ENCODE data around the gene CRYGN.

Gene CRYGN

GRCh38 chr7:151432658-151433521, 7.1 kb downstream of the CRYGN start:
- Histone ChIP-seq H3K18ac (ENCODE audit: low read length) (no peak overlapping the region), H3K4me1 (ENCODE audit: control insufficient read depth, low read depth, low read length) (peaks cover 13% of the 10 kb centered on the region), H3K27me3 (ENCODE audit: insufficient read depth, low read length, poor library complexity) (no peaks in the 10 kb centered on the region), H3K4me2 (ENCODE audit: low read length) (no peak overlapping the region), H2BK15ac (replicated peaks; ENCODE audit: low read depth) (no peak overlapping the region), H3K23ac (ENCODE audit: low read length) (no peak overlapping the region), H3K36me3 (ENCODE audit: control insufficient read depth, insufficient read depth, low read length) (no peaks in the 10 kb centered on the region), H3K9ac (ENCODE audit: low read length) (no peak overlapping the region), H2BK120ac (ENCODE audit: low read depth, low read length) (no peak overlapping the region), H2BK5ac (ENCODE audit: low read length) (no peak overlapping the region), H2AK5ac (ENCODE audit: low read length) (no peak overlapping the region), H3K79me1 (ENCODE audit: low read length) (no peaks in the 10 kb centered on the region), H3K27ac (ENCODE audit: low read depth, low read length) (no peak overlapping the region), H4K8ac (ENCODE audit: low read depth, low read length) (no peak overlapping the region), H3K79me2 (ENCODE audit: control insufficient read depth, insufficient read depth, low read length) (no peaks in the 10 kb centered on the region), H3K4me3 (ENCODE audit: low read length) (no peak overlapping the region), H4K5ac (ENCODE audit: low read length) (no peak overlapping the region), H3K56ac (ENCODE audit: low read length) (no peak overlapping the region), H3K4ac (ENCODE audit: low read depth, low read length) (no peak overlapping the region)
- no CpG with 5 or more reads among the region's 14 CpGs for WGBS (ENCODE audit: extremely low coverage, insufficient coverage, low lambda C conversion rate)
- no peak for DNase-seq

- no peaks in the 10 kb centered on the region for H3K79me2 ChIP-seq (ENCODE audit: control insufficient read depth, insufficient read depth, low read length)
- peaks cover 13% of the 10 kb centered on the region for H3K4me1 ChIP-seq (ENCODE audit: control insufficient read depth, low read depth, low read length)
- H4K8ac ChIP-seq (ENCODE audit: low read depth, low read length): no peak overlapping the region
- H2BK120ac ChIP-seq (ENCODE audit: low read depth, low read length): no peak overlapping the region
- H3K4me2 ChIP-seq (ENCODE audit: low read length): no peak overlapping the region
- no peak overlapping the region for H3K4ac ChIP-seq (ENCODE audit: low read depth, low read length)
- no peak overlapping the region for H3K27ac ChIP-seq (ENCODE audit: low read depth, low read length)
- H2AK5ac ChIP-seq (ENCODE audit: low read length): no peak overlapping the region
- no peak overlapping the region for H2BK5ac ChIP-seq (ENCODE audit: low read length)
- H3K4me3 ChIP-seq (ENCODE audit: low read length): no peak overlapping the region
- no peak overlapping the region for H4K5ac ChIP-seq (ENCODE audit: low read length)
- H3K27me3 ChIP-seq (ENCODE audit: insufficient read depth, low read length, poor library complexity): no peaks in the 10 kb centered on the region
- WGBS (ENCODE audit: extremely low coverage, insufficient coverage, low lambda C conversion rate): no CpG with 5 or more reads among the region's 25 CpGs
- no peak overlapping the region for H2BK15ac ChIP-seq (replicated peaks; ENCODE audit: low read depth)
- no peaks in the 10 kb centered on the region for H3K36me3 ChIP-seq (ENCODE audit: control insufficient read depth, insufficient read depth, low read length)
- H3K23ac ChIP-seq (ENCODE audit: low read length): no peak overlapping the region
- no peak overlapping the region for H3K18ac ChIP-seq (ENCODE audit: low read length)
- no peak overlapping the region for H3K9ac ChIP-seq (ENCODE audit: low read length)
- H3K79me1 ChIP-seq (ENCODE audit: low read length): no peaks in the 10 kb centered on the region
- no peak overlapping the region for H3K56ac ChIP-seq (ENCODE audit: low read length)
- DNase-seq: no peak
Observed at GRCh38 chr7:151431768-151432311, 8.1 kb downstream of the CRYGN start.

GRCh38 chr7:151431281-151431767, 8.6 kb downstream of the CRYGN start:
- Histone ChIP-seq H3K56ac (ENCODE audit: low read length) (no peak overlapping the region), H3K36me3 (ENCODE audit: control insufficient read depth, insufficient read depth, low read length) (no peaks in the 10 kb centered on the region), H3K4me3 (ENCODE audit: low read length) (no peak overlapping the region), H3K4me1 (ENCODE audit: control insufficient read depth, low read depth, low read length) (peaks cover 13% of the 10 kb centered on the region), H2BK120ac (ENCODE audit: low read depth, low read length) (no peak overlapping the region), H3K23ac (ENCODE audit: low read length) (no peak overlapping the region), H3K18ac (ENCODE audit: low read length) (no peak overlapping the region), H3K27me3 (ENCODE audit: insufficient read depth, low read length, poor library complexity) (no peaks in the 10 kb centered on the region), H3K79me1 (ENCODE audit: low read length) (no peaks in the 10 kb centered on the region), H3K4me2 (ENCODE audit: low read length) (no peak overlapping the region), H3K9ac (ENCODE audit: low read length) (no peak overlapping the region), H4K5ac (ENCODE audit: low read length) (no peak overlapping the region), H3K27ac (ENCODE audit: low read depth, low read length) (no peak overlapping the region), H3K4ac (ENCODE audit: low read depth, low read length) (no peak overlapping the region), H3K79me2 (ENCODE audit: control insufficient read depth, insufficient read depth, low read length) (no peaks in the 10 kb centered on the region), H4K8ac (ENCODE audit: low read depth, low read length) (no peak overlapping the region), H2AK5ac (ENCODE audit: low read length) (no peak overlapping the region), H2BK15ac (replicated peaks; ENCODE audit: low read depth) (no peak overlapping the region), H2BK5ac (ENCODE audit: low read length) (no peak overlapping the region)
- no CpG with 5 or more reads among the region's 13 CpGs for WGBS (ENCODE audit: extremely low coverage, insufficient coverage, low lambda C conversion rate)
- DNase-seq: no peak

DNA sequence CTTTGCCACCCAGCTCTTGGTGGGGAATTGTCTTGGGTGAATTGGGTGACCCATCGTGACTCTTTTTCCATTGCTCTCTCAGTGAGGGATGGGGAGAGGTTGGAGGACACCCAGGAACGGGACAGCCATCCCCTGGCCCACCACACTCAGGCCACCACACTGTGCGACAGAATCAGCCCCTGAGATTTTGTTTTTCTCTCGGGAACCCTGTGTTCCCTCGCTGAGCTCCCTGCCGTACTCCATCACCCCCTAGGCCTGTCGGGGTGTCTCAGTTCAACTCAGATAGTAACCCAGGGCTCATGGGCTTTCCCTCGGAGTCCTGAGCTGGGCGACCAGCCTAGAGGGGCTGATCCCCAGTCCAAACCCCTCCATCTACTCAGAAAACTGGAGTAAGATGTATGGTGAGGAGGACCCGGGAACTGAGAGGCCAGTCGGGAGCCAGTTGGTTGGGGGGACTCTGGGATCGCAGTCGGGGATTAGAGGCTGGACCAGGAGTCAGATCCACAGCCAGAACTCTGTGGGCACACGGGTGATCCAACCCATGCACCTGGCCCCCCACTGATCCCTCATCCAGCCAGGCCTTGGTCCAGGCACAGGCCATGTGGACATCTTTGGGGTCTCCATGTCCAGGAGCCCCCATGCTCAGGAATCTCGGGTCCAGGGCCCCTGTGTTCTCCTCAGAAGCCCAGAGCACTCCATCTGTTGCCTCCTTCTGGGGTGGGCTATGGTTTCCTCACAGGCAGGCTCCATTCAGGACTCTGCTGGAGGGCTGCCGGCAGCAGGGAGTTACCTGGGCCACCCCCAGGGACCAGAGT, 9.3 kb downstream of the CRYGN start:
- Histone ChIP-seq H2BK15ac (replicated peaks; ENCODE audit: low read depth) (no peak overlapping the region), H3K79me2 (ENCODE audit: control insufficient read depth, insufficient read depth, low read length) (no peaks in the 10 kb centered on the region), H3K4me3 (ENCODE audit: low read length) (no peak overlapping the region), H3K4me2 (ENCODE audit: low read length) (no peak overlapping the region), H3K79me1 (ENCODE audit: low read length) (no peaks in the 10 kb centered on the region), H4K8ac (ENCODE audit: low read depth, low read length) (no peak overlapping the region), H3K9ac (ENCODE audit: low read length) (no peak overlapping the region), H2BK120ac (ENCODE audit: low read depth, low read length) (no peak overlapping the region), H3K18ac (ENCODE audit: low read length) (no peak overlapping the region), H3K27me3 (ENCODE audit: insufficient read depth, low read length, poor library complexity) (no peaks in the 10 kb centered on the region), H4K5ac (ENCODE audit: low read length) (no peak overlapping the region), H3K27ac (ENCODE audit: low read depth, low read length) (no peak overlapping the region), H3K36me3 (ENCODE audit: control insufficient read depth, insufficient read depth, low read length) (no peaks in the 10 kb centered on the region), H3K4ac (ENCODE audit: low read depth, low read length) (no peak overlapping the region), H2AK5ac (ENCODE audit: low read length) (no peak overlapping the region), H2BK5ac (ENCODE audit: low read length) (no peak overlapping the region), H3K23ac (ENCODE audit: low read length) (no peak overlapping the region), H3K4me1 (ENCODE audit: control insufficient read depth, low read depth, low read length) (peaks cover 13% of the 10 kb centered on the region), H3K56ac (ENCODE audit: low read length) (no peak overlapping the region)
- no peak for DNase-seq
- no CpG with 5 or more reads among the region's 16 CpGs for WGBS (ENCODE audit: extremely low coverage, insufficient coverage, low lambda C conversion rate)

DNA sequence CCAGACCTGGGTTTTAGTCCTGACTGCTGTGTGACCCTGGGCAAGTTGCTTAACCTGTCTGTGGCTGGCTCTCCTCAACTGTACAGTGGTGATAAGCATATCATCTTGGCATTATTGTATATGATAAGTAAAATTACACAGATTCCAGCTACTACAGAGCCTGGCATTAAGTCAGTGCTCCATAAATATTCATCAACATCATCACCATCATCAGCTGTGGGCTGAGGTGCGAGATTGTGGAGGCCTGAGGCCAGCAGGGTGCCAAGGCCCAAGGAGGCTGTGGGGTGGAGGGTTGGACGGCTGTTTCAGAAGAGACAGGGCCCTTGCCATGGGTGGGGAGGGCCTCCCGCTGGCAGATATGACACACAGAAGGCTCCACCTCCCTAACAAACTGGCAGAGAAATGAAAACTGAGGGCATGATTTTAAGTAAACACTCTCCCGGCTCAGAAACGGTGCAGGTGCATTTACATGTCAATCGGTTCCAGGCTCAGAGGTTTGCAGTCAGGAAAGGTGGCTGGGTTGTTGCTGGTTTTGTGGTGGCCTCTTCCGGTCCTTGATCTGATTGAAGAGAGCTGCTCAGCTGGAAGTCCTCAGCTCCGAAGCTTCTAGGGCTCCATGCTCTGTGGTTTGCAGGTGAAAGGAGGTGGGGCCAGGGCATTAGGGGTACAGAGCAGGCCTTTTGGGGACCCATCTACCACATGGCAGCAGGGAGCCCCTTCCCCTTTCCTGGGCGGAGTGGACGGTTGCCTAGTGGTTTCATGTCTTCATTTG, 10.2 kb downstream of the CRYGN start:
- no peak for DNase-seq
- Histone ChIP-seq H3K27ac (ENCODE audit: low read depth, low read length) (no peak overlapping the region), H3K4me1 (ENCODE audit: control insufficient read depth, low read depth, low read length) (peaks cover 13% of the 10 kb centered on the region), H3K79me2 (ENCODE audit: control insufficient read depth, insufficient read depth, low read length) (no peaks in the 10 kb centered on the region), H3K27me3 (ENCODE audit: insufficient read depth, low read length, poor library complexity) (no peaks in the 10 kb centered on the region), H3K4me3 (ENCODE audit: low read length) (no peak overlapping the region), H3K4ac (ENCODE audit: low read depth, low read length) (no peak overlapping the region), H3K79me1 (ENCODE audit: low read length) (no peaks in the 10 kb centered on the region), H4K5ac (ENCODE audit: low read length) (no peak overlapping the region), H3K4me2 (ENCODE audit: low read length) (no peak overlapping the region), H3K18ac (ENCODE audit: low read length) (no peak overlapping the region), H3K9ac (ENCODE audit: low read length) (no peak overlapping the region), H3K56ac (ENCODE audit: low read length) (no peak overlapping the region), H2BK15ac (replicated peaks; ENCODE audit: low read depth) (no peak overlapping the region), H3K23ac (ENCODE audit: low read length) (no peak overlapping the region), H2BK5ac (ENCODE audit: low read length) (no peak overlapping the region), H2AK5ac (ENCODE audit: low read length) (no peak overlapping the region), H4K8ac (ENCODE audit: low read depth, low read length) (no peak overlapping the region), H3K36me3 (ENCODE audit: control insufficient read depth, insufficient read depth, low read length) (no peaks in the 10 kb centered on the region), H2BK120ac (ENCODE audit: low read depth, low read length) (no peak overlapping the region)
- no CpG with 5 or more reads among the region's 10 CpGs for WGBS (ENCODE audit: extremely low coverage, insufficient coverage, low lambda C conversion rate)
